Trophoblast cell (in vitro differentiated cells and primary cell): ENCODE measurements around the gene MAP2K5.

ENCODE experiments used
- DNase-seq, 2 donors: peaks; one replicate each; pipeline ENCODE4 v3.0.0-alpha.2; 2016
- H2AFZ ChIP-seq: 2 replicates; pipeline ENCODE4 v1.6.1; 2013; ENCODE audit warnings: low read length, moderate library complexity, mild to moderate bottlenecking; ENCODE audit not compliant: insufficient read depth, poor library complexity
- H2AK5ac ChIP-seq: 2 replicates; pipeline ENCODE4 v1.6.1; 2013; ENCODE audit warnings: mild to moderate bottlenecking, low read length
- H2BK120ac ChIP-seq: 2 replicates; pipeline ENCODE4 v1.6.1; 2013; ENCODE audit warnings: low read length, mild to moderate bottlenecking, moderate library complexity; ENCODE audit not compliant: insufficient read depth, poor library complexity
- H2BK12ac ChIP-seq: 2 replicates; pipeline ENCODE4 v1.6.1; 2013; ENCODE audit warnings: mild to moderate bottlenecking, low read length, moderate library complexity
- H2BK5ac ChIP-seq: 2 replicates; pipeline ENCODE4 v1.6.1; 2013; ENCODE audit warnings: low read length, low read depth, moderate library complexity, mild to moderate bottlenecking; ENCODE audit not compliant: poor library complexity
- H3K14ac ChIP-seq: 2 replicates; pipeline ENCODE4 v1.6.1; 2013; ENCODE audit warnings: mild to moderate bottlenecking, low read length
- H3K18ac ChIP-seq: 2 replicates; pipeline ENCODE4 v1.6.1; 2013; ENCODE audit warnings: mild to moderate bottlenecking, low read length
- H3K23ac ChIP-seq: 2 replicates; pipeline ENCODE4 v1.6.1; 2013; ENCODE audit warnings: low read length
- H3K27ac ChIP-seq: 2 replicates; pipeline ENCODE4 v1.5.1; 2013; ENCODE audit warnings: low read depth, mild to moderate bottlenecking, inconsistent platforms, low read length, moderate library complexity
- H3K27me3 ChIP-seq: 2 replicates; pipeline ENCODE4 v1.6.1; 2013; ENCODE audit warnings: inconsistent platforms, mild to moderate bottlenecking, low read length, moderate library complexity; ENCODE audit not compliant: insufficient read depth
- H3K36me3 ChIP-seq, 2 experiments: 1 replicate in 1 of 2; 2 replicates in 1 of 2; pipeline ENCODE4 v1.6.1; 2013; ENCODE audit warnings: low read length in 2 of 2, mild to moderate bottlenecking in 2 of 2, moderate library complexity in 1 of 2; ENCODE audit not compliant: insufficient read depth in 2 of 2, control insufficient read depth in 1 of 2
- H3K4ac ChIP-seq: 2 replicates; pipeline ENCODE4 v1.6.1; 2013; ENCODE audit warnings: low read depth, mild to moderate bottlenecking, low read length, moderate library complexity
- H3K4me1 ChIP-seq, 2 experiments: 1 replicate in 1 of 2; 2 replicates in 1 of 2; pipeline ENCODE4 v1.6.1; 2013; ENCODE audit warnings: low read length in 2 of 2, mild to moderate bottlenecking in 2 of 2, moderate library complexity in 1 of 2; ENCODE audit not compliant: insufficient read depth in 2 of 2, control insufficient read depth in 1 of 2
- H3K4me2 ChIP-seq: 2 replicates; pipeline ENCODE4 v1.6.1; 2013; ENCODE audit warnings: inconsistent platforms, mild to moderate bottlenecking, low read length, moderate library complexity
- H3K4me3 ChIP-seq: 2 replicates; pipeline ENCODE4 v1.5.1; 2013; ENCODE audit warnings: mild to moderate bottlenecking, low read depth, low read length, inconsistent platforms
- H3K79me1 ChIP-seq: one replicate; pipeline ENCODE4 v1.6.1; 2013; ENCODE audit warnings: low read length
- H3K79me2 ChIP-seq: 2 replicates; pipeline ENCODE4 v1.6.1; 2013; ENCODE audit warnings: low read length, mild to moderate bottlenecking; ENCODE audit not compliant: control insufficient read depth, insufficient read depth, poor library complexity
- H3K9ac ChIP-seq: 2 replicates; pipeline ENCODE4 v1.6.1; 2013; ENCODE audit warnings: mild to moderate bottlenecking, low read length
- H3K9me3 ChIP-seq: 2 replicates; pipeline ENCODE4 v1.6.1; 2013; ENCODE audit warnings: low read depth, mild to moderate bottlenecking, control low read depth, inconsistent platforms, low read length; ENCODE audit not compliant: insufficient read depth
- H4K12ac ChIP-seq: 2 replicates; pipeline ENCODE4 v1.6.1; 2013; ENCODE audit warnings: low read depth, mild to moderate bottlenecking, low read length, moderate library complexity
- H4K8ac ChIP-seq: 2 replicates; pipeline ENCODE4 v1.6.1; 2013; ENCODE audit warnings: low read depth, mild to moderate bottlenecking, low read length, moderate library complexity
- H4K91ac ChIP-seq: one replicate; pipeline ENCODE4 v1.6.1; 2013; ENCODE audit warnings: low read depth, mild to moderate bottlenecking, low read length, moderate library complexity
- WGBS: extraction: QIAGEN DNeasy Blood & Tissue Kit; methylation state at CpG from one replicate; pipeline ENCODE4 v1.1.7; 2013; ENCODE audit warnings: missing lambda C conversion rate; ENCODE audit not compliant: insufficient read length, insufficient coverage; ENCODE audit errors: extremely low coverage; 5-methylcytosine and 5-hydroxymethylcytosine counted together

MAP2K5 gene

GRCh38 chr15:67826717-67827561, 284.4 kb downstream of the MAP2K5 start:
- no peak overlapping the region for H4K12ac ChIP-seq
- no peak overlapping the region for H3K4ac ChIP-seq
- peaks cover 97% of the 10 kb centered on the region for H3K27me3 ChIP-seq
- H3K27ac ChIP-seq: no peak overlapping the region
- H4K91ac ChIP-seq: no peak overlapping the region
- no peak overlapping the region for H3K9ac ChIP-seq
- H2AK5ac ChIP-seq: no peak overlapping the region
- H2BK5ac ChIP-seq: no peak overlapping the region
- no peak overlapping the region for H3K18ac ChIP-seq
- no peak overlapping the region for H2AFZ ChIP-seq
- no peak overlapping the region for H3K14ac ChIP-seq
- H3K9me3 ChIP-seq: peaks cover 26% of the 10 kb centered on the region
- peaks cover 3 to 9% of the 10 kb centered on the region in 2 experiments for H3K4me1 ChIP-seq
- no peak overlapping the region for H3K4me2 ChIP-seq
- no peak for DNase-seq
- no peak overlapping the region for H2BK120ac ChIP-seq
- no peak overlapping the region for H3K4me3 ChIP-seq
- no peak overlapping the region for H3K23ac ChIP-seq
- no peak overlapping the region for H2BK12ac ChIP-seq
- H3K79me1 ChIP-seq: no peaks in the 10 kb centered on the region
- no CpG with 5 or more reads among the region's 88 CpGs for WGBS
- no peaks in the 10 kb centered on the region for H3K36me3 ChIP-seq
- H4K8ac ChIP-seq: no peak overlapping the region
- H3K79me2 ChIP-seq: no peaks in the 10 kb centered on the region

GRCh38 chr15:67827562-67828277, 285.2 kb downstream of the MAP2K5 start:
- Histone ChIP-seq H3K27ac (no peak overlapping the region), H3K18ac (no peak overlapping the region), H3K36me3 (no peaks in the 10 kb centered on the region), H4K8ac (no peak overlapping the region), H2BK5ac (no peak overlapping the region), H2AK5ac (no peak overlapping the region), H3K4me3 (no peak overlapping the region), H3K4me2 (peak overlapping the region; percentile 25), H3K4ac (no peak overlapping the region), H3K9me3 (peaks cover 20% of the 10 kb centered on the region), H3K23ac (no peak overlapping the region), H4K12ac (no peak overlapping the region), H3K9ac (no peak overlapping the region), H3K79me1 (no peaks in the 10 kb centered on the region), H3K14ac (no peak overlapping the region), H2BK12ac (no peak overlapping the region), H2AFZ (no peak overlapping the region), H4K91ac (no peak overlapping the region), H3K4me1 (peaks cover 3 to 11% of the 10 kb centered on the region in 2 experiments), H3K79me2 (no peaks in the 10 kb centered on the region), H3K27me3 (peaks cover 96% of the 10 kb centered on the region), H2BK120ac (no peak overlapping the region)
- no CpG with 5 or more reads among the region's 91 CpGs for WGBS
- DNase-seq: no peak

GRCh38 chr15:67828278-67828968, 285.9 kb downstream of the MAP2K5 start:
- Histone ChIP-seq H2AK5ac (no peak overlapping the region), H4K8ac (no peak overlapping the region), H3K4me1 (peaks cover 5 to 11% of the 10 kb centered on the region in 2 experiments), H2AFZ (no peak overlapping the region), H3K14ac (no peak overlapping the region), H3K18ac (no peak overlapping the region), H3K36me3 (no peaks in the 10 kb centered on the region), H2BK12ac (no peak overlapping the region), H2BK5ac (no peak overlapping the region), H3K4me3 (no peak overlapping the region), H3K4ac (no peak overlapping the region), H3K23ac (no peak overlapping the region), H3K79me2 (no peaks in the 10 kb centered on the region), H4K12ac (no peak overlapping the region), H3K9me3 (peaks cover 18% of the 10 kb centered on the region), H2BK120ac (no peak overlapping the region), H3K27ac (no peak overlapping the region), H3K27me3 (peaks cover 93% of the 10 kb centered on the region), H3K4me2 (peak overlapping the region; percentile 25), H3K9ac (no peak overlapping the region), H3K79me1 (no peaks in the 10 kb centered on the region), H4K91ac (no peak overlapping the region)
- no peak for DNase-seq
- WGBS: no CpG with 5 or more reads among the region's 40 CpGs

GRCh38 chr15:67828969-67829646, 286.6 kb downstream of the MAP2K5 start:
- WGBS: no CpG with 5 or more reads among the region's 54 CpGs

More at GRCh38 chr15:67828969-67829646, 286.6 kb downstream of the MAP2K5 start:
- no peak overlapping the region for H2AK5ac ChIP-seq
- H3K14ac ChIP-seq: no peak overlapping the region
- no peak overlapping the region for H3K4ac ChIP-seq
- peak overlapping the region; percentile 4 for H3K4me2 ChIP-seq
- no peak overlapping the region for H4K91ac ChIP-seq
- peaks cover 92% of the 10 kb centered on the region for H3K27me3 ChIP-seq
- DNase-seq: no peak
- H3K79me2 ChIP-seq: no peaks in the 10 kb centered on the region
- no peak overlapping the region for H2BK5ac ChIP-seq
- no peak overlapping the region for H2BK12ac ChIP-seq
- no peak overlapping the region for H2BK120ac ChIP-seq
- peaks cover 8 to 14% of the 10 kb centered on the region in 2 experiments for H3K4me1 ChIP-seq
- no peak overlapping the region for H3K27ac ChIP-seq
- H2AFZ ChIP-seq: no peak overlapping the region
- no peak overlapping the region for H3K4me3 ChIP-seq
- no peak overlapping the region for H3K9ac ChIP-seq
- no peaks in the 10 kb centered on the region for H3K79me1 ChIP-seq
- H3K23ac ChIP-seq: no peak overlapping the region
- H4K12ac ChIP-seq: no peak overlapping the region
- no peaks in the 10 kb centered on the region for H3K36me3 ChIP-seq
- peaks cover 16% of the 10 kb centered on the region for H3K9me3 ChIP-seq
- no peak overlapping the region for H3K18ac ChIP-seq
- H4K8ac ChIP-seq: no peak overlapping the region
